Stomach (tissue), 4 donors: ENCODE data around the gene KLHL2.

ENCODE experiments used
- CTCF ChIP-seq, 7 experiments: fragments of 450-650 bp in 4 of 7; fragments of 200-600 bp in 3 of 7; sonication (generic) in 3 of 7; IDR thresholded peaks; one replicate each; pipeline ENCODE4 v1.5.1; 2016 to 2019; ENCODE audit warnings: antibody characterized with exemption in 7 of 7, control low read depth in 2 of 7, mild to moderate bottlenecking in 1 of 7
- POLR2AphosphoS5 ChIP-seq, 3 donors: sonication (generic); formaldehyde crosslinking; IDR thresholded peaks; one replicate each; pipeline ENCODE4 v1.6.1; 2016; ENCODE audit warnings: antibody characterized with exemption in 3 of 3

- TF ChIP-seq CTCF (IDR thresholded peaks at IDR 0.05) (no peak), POLR2AphosphoS5 (IDR thresholded peaks at IDR 0.05) (no peak)
Observed at GRCh38 chr4:165325732-165326512, 118.6 kb downstream of the KLHL2 start.
